ENCODE data around the gene ALDH16A1.
"Not testable (repeated sequence)": the region's sequence is repeated elsewhere in the genome, so short reads cannot be mapped to it uniquely, and the experiment has no call there.

ALDH16A1 gene

DNA sequence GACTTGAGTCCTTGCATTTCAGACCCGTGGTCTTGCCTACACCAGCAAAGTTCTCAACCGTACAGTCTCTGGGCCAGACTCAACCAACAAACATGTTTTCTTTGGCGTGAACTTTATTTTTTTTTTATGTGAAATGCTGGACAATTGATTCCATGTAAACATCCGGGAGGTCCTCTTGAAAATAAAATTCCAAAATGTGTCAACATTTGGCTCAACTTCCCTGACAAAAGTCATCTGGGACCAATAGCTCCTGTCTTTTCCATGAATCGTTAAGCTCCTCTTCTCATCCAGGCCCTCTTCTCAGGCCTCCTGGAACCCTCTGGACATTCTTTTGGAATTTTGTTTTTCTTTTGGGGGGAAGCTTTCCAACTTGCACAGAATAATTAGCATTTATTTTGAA is 2.7 kb downstream of the ALDH16A1 start:
- H3K4me3 ChIP-seq (replicated peaks in 1 of 2; ENCODE audit: low read depth in 2 of 2, low read length in 2 of 2), result no peak overlapping the region
- peak; percentile 30 to 83 for DNase-seq (ENCODE audit: low read depth in 2 of 2)
- TF ChIP-seq, protein P1, sequence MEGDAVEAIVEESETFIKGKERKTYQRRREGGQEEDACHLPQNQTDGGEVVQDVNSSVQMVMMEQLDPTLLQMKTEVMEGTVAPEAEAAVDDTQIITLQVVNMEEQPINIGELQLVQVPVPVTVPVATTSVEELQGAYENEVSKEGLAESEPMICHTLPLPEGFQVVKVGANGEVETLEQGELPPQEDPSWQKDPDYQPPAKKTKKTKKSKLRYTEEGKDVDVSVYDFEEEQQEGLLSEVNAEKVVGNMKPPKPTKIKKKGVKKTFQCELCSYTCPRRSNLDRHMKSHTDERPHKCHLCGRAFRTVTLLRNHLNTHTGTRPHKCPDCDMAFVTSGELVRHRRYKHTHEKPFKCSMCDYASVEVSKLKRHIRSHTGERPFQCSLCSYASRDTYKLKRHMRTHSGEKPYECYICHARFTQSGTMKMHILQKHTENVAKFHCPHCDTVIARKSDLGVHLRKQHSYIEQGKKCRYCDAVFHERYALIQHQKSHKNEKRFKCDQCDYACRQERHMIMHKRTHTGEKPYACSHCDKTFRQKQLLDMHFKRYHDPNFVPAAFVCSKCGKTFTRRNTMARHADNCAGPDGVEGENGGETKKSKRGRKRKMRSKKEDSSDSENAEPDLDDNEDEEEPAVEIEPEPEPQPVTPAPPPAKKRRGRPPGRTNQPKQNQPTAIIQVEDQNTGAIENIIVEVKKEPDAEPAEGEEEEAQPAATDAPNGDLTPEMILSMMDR (IDR thresholded peaks at IDR 0.05; ENCODE audit: low read depth, low read length), result no peak

DNA sequence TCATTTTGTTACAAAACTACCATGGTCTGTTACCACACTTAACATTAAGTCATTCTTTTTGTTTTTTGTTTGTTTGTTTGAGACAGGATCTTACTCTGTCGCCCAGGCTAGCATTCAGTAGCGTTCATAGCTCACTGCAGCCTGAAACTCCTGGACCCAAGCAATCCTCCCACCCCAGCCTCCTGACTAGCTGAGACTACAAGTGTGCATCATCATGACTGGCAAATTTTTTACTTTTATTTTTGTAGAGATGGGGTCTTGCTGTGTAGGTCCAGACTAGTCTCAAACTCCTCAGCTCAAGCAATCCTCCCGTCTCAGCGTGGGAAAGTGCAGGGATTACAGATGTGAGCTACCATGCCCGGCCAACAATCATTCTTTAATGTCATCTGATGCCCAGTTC is 3.3 kb downstream of the ALDH16A1 start:
- peak; percentile 33 to 71 for DNase-seq (ENCODE audit: low read depth in 2 of 2)
- TF ChIP-seq, protein P1 (IDR thresholded peaks at IDR 0.05; ENCODE audit: low read depth, low read length), result no peak

GRCh38 chr19:49458567-49458903 is 5.5 kb downstream of the ALDH16A1 start:
- DNase-seq (ENCODE audit: low read depth in 2 of 2), result no peak
- TF ChIP-seq, protein P1 (IDR thresholded peaks at IDR 0.05; ENCODE audit: low read depth, low read length), result no peak
- no peak overlapping the region for H3K4me3 ChIP-seq (replicated peaks in 1 of 2; ENCODE audit: low read depth in 2 of 2, low read length in 2 of 2)

More for the DNA sequence above, 3.3 kb downstream of the ALDH16A1 start:
- H3K4me3 ChIP-seq (replicated peaks in 1 of 2; ENCODE audit: low read depth in 2 of 2, low read length in 2 of 2), result no peak overlapping the region

- no peak for DNase-seq (ENCODE audit: low read depth in 2 of 2)
- TF ChIP-seq, protein P1 (IDR thresholded peaks at IDR 0.05; ENCODE audit: low read depth, low read length), result no peak
- no peak overlapping the region for H3K4me3 ChIP-seq (replicated peaks in 1 of 2; ENCODE audit: low read depth in 2 of 2, low read length in 2 of 2)
Measured at GRCh38 chr19:49459388-49459787, 6.4 kb downstream of the ALDH16A1 start.

DNA sequence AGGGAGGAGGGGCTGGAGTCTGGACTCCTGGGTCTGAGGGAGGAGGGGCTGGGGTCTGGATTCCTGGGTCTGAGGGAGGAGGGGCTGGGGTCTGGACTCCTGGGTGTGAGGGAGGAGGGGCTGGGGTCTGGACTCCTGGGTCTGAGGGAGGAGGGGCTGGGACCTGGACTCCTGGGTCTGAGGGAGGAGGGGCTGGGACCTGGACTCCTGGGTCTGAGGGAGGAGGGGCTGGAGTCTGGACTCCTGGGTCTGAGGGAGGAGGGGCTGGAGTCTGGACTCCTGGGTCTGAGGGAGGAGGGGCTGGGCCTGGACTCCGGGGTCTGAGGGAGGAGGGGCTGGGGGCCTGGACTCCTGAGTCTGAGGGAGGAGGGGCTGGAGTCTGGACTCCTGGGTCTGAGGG is 8.1 kb downstream of the ALDH16A1 start:
- DNase-seq (ENCODE audit: low read depth in 2 of 2); H3K4me3 ChIP-seq (replicated peaks in 1 of 2; ENCODE audit: low read depth in 2 of 2, low read length in 2 of 2): not testable (repeated sequence)

GRCh38 chr19:49461656-49462055 is 8.6 kb downstream of the ALDH16A1 start:
- DNase-seq (ENCODE audit: low read depth in 2 of 2), result no peak
- no peak overlapping the region for H3K4me3 ChIP-seq (replicated peaks in 1 of 2; ENCODE audit: low read depth in 2 of 2, low read length in 2 of 2)
- TF ChIP-seq, protein P1 (IDR thresholded peaks at IDR 0.05; ENCODE audit: low read depth, low read length), result no peak

DNA sequence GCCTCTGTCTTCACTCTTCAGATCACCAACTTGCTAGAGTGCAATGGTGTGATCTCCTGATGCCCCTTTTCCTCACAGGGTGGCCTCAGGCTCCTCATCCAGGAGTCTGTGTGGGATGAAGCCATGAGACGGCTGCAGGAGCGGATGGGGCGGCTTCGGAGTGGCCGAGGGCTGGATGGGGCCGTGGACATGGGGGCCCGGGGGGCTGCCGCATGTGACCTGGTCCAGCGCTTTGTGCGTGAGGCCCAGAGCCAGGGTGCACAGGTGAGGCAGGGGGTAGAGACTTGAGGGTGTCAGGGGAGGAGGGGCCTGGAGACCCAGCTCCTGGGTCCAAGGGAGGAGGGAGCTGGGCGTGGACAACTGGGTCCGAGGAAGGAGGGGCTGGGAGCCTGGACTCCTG is 9.5 kb downstream of the ALDH16A1 start:
- TF ChIP-seq, protein P1 (IDR thresholded peaks at IDR 0.05; ENCODE audit: low read depth, low read length), result no peak
- H3K4me3 ChIP-seq (replicated peaks in 1 of 2; ENCODE audit: low read depth in 2 of 2, low read length in 2 of 2), result no peak overlapping the region
- no peak for DNase-seq (ENCODE audit: low read depth in 2 of 2)
